ENCODE measurements around the gene CIAPIN1.

- no peak for TF ChIP-seq POLR2AphosphoS5 (IDR thresholded peaks at IDR 0.05; ENCODE audit: low read depth, low read length)
- TF ChIP-seq TAF1 (IDR thresholded peaks at IDR 0.05; ENCODE audit: borderline replicate concordance, insufficient read depth, low read length): no peak
- no peak for TF ChIP-seq REST (IDR thresholded peaks at IDR 0.05; ENCODE audit: insufficient read depth in 1 of 2, low read depth in 2 of 2, low read length in 2 of 2)
- TF ChIP-seq SIN3A (IDR thresholded peaks at IDR 0.05; ENCODE audit: borderline replicate concordance, insufficient read depth, low read length): no peak
These were observed 46.6 kb upstream of the CIAPIN1 start for GRCh38 chr16:57493767-57494166.

All from PFSK-1 (cell line).